B cell (primary cell): Measurements from ENCODE around the gene CTNNA1. TPM values are rescaled to one million over a fixed set of nuclear protein-coding genes. Genes with fewer than 3 reads are reported as not detected.
"Not testable (repeated sequence)": the region's sequence is repeated elsewhere in the genome, so short reads cannot be mapped to it uniquely, and the experiment has no call there.

Experiments
- ATAC-seq: fragments of 200-7000 bp; cut with Tn5 transposase; one replicate; pipeline ENCODE4 v1.10.0; 2021; ENCODE audit warnings: low read depth, mild to moderate bottlenecking, moderate number of reproducible peaks, moderate library complexity
- CTCF ChIA-PET: fragments of 350-600 bp; sonication (Branson Sonifier 250); formaldehyde crosslinking; loops from one replicate; lab custom pipeline; 2021; ENCODE audit warnings: antibody characterized with exemption, inconsistent platforms; lab: Charles Lee
- POLR2A ChIA-PET: fragments of 350-600 bp; sonication (Branson Sonifier 250); formaldehyde crosslinking; loops from one replicate; lab custom pipeline; 2021; ENCODE audit warnings: antibody characterized with exemption; lab: Charles Lee
- DNase-seq: peaks from one replicate; pipeline ENCODE4 v3.0.0; 2013
- H2AFZ ChIP-seq: 2 replicates; pipeline ENCODE4 v1.6.1; 2012; ENCODE audit warnings: mild to moderate bottlenecking, low read depth, low read length; ENCODE audit not compliant: insufficient read depth, poor library complexity, severe bottlenecking
- H3K27ac ChIP-seq, 2 donors: 1 replicate in 1 of 2; 2 replicates in 1 of 2; pipeline ENCODE4 v1.5.1; 2012 to 2013; ENCODE audit warnings: low read length in 2 of 2, mild to moderate bottlenecking in 2 of 2, moderate library complexity in 1 of 2
- H3K27me3 ChIP-seq, 4 experiments: fragments of 200-600 bp in 1 of 4; sonication (generic) in 1 of 4; replicated peaks in 1 of 4; 1 replicate in 2 of 4; 2 replicates in 2 of 4; pipeline versions ENCODE4 v1.6.1 to v1.7.0; 2013 to 2016; ENCODE audit warnings: low read length in 3 of 4, mild to moderate bottlenecking in 2 of 4, mixed read lengths in 1 of 4, moderate library complexity in 1 of 4; ENCODE audit not compliant: insufficient read depth in 4 of 4, control insufficient read depth in 3 of 4; ENCODE audit errors: control extremely low read depth in 1 of 4
- H3K36me3 ChIP-seq, 2 experiments: replicated peaks in 1 of 2; 1 replicate in 1 of 2; 2 replicates in 1 of 2; pipeline versions ENCODE4 v1.6.1 to v1.7.1; 2013; ENCODE audit warnings: low read length in 1 of 2; ENCODE audit not compliant: insufficient read depth in 2 of 2, control insufficient read depth in 1 of 2; ENCODE audit errors: control extremely low read depth in 1 of 2, extremely low read depth in 1 of 2
- H3K4me1 ChIP-seq, 2 donors: fragments of 200-600 bp in 1 of 2; sonication (generic) in 1 of 2; 1 replicate in 1 of 2; 2 replicates in 1 of 2; pipeline versions ENCODE4 v1.5.1 to v1.6.1; 2013 to 2017; ENCODE audit warnings: low read length in 2 of 2; ENCODE audit not compliant: control insufficient read depth in 2 of 2, insufficient read depth in 2 of 2
- H3K4me2 ChIP-seq: replicated peaks from 2 replicates; pipeline ENCODE3; 2012; ENCODE audit warnings: mild to moderate bottlenecking, low read depth, low read length; ENCODE audit not compliant: poor library complexity, severe bottlenecking
- H3K4me3 ChIP-seq, 5 experiments: fragments of 200-600 bp in 1 of 5; sonication (generic) in 1 of 5; 1 replicate in 3 of 5; 2 replicates in 2 of 5; pipeline versions ENCODE4 v1.5.1 to v1.7.0; 2011 to 2016; ENCODE audit warnings: low read length in 4 of 5, mild to moderate bottlenecking in 4 of 5, low read depth in 2 of 5, control low read depth in 1 of 5, moderate library complexity in 1 of 5; ENCODE audit not compliant: insufficient read depth in 1 of 5; ENCODE audit errors: control extremely low read depth in 1 of 5, extremely low read depth in 1 of 5
- H3K79me2 ChIP-seq: fragments of 200-600 bp; sonication (generic); one replicate; pipeline ENCODE4 v1.6.0; 2016; ENCODE audit warnings: low read length; ENCODE audit not compliant: control insufficient read depth, insufficient read depth
- H3K9ac ChIP-seq: fragments of 200-600 bp; sonication (generic); 2 replicates; pipeline ENCODE4 v1.6.1; 2017; ENCODE audit warnings: mild to moderate bottlenecking, low read length, moderate library complexity
- H3K9me3 ChIP-seq, 3 donors: one replicate each; pipeline versions ENCODE4 v1.6.1 to v1.7.1; 2013; ENCODE audit warnings: low read length in 2 of 3; ENCODE audit not compliant: control insufficient read depth in 2 of 3, insufficient read depth in 1 of 3; ENCODE audit errors: control extremely low read depth in 1 of 3
- H4K20me1 ChIP-seq: 2 replicates; pipeline ENCODE4 v1.6.0; 2012; ENCODE audit warnings: mild to moderate bottlenecking, low read length; ENCODE audit not compliant: insufficient read depth, control insufficient read depth, poor library complexity, severe bottlenecking
- H3K27ac Mint-ChIP-seq: one replicate; pipeline ENCODE4 v1.8.0; 2021; ENCODE audit warnings: mixed read lengths
- H3K27me3 Mint-ChIP-seq: one replicate; pipeline ENCODE4 v1.8.0; 2021; ENCODE audit warnings: mixed read lengths
- H3K4me1 Mint-ChIP-seq: one replicate; pipeline ENCODE4 v1.8.0; 2021; ENCODE audit warnings: mixed read lengths
- H3K4me3 Mint-ChIP-seq: one replicate; pipeline ENCODE4 v1.8.0; 2021; ENCODE audit warnings: mixed read lengths
- H3K9me3 Mint-ChIP-seq: one replicate; pipeline ENCODE4 v1.8.0; 2022; ENCODE audit warnings: mixed read lengths; ENCODE audit not compliant: insufficient read depth
- EZH2 ChIP-seq: IDR thresholded peaks from 2 replicates; pipeline ENCODE4 v1.6.1; 2012; ENCODE audit warnings: borderline replicate concordance, low read depth, mild to moderate bottlenecking, moderate library complexity, low read length; ENCODE audit not compliant: insufficient read depth, poor library complexity, severe bottlenecking
- WGBS: methylation state at CpG from one replicate; pipeline ENCODE4 v1.1.5; 2013; ENCODE audit warnings: missing lambda C conversion rate; ENCODE audit not compliant: insufficient coverage; 5-methylcytosine and 5-hydroxymethylcytosine counted together
- intact Hi-C: fragments of 100-400 bp; cut with micrococcal nuclease; formaldehyde crosslinking; loops from one replicate; pipeline ENCODE4 v1.10.0; 2022
- polyA plus RNA-seq: library from polyadenylated mRNA; depleted of rRNA; stranded (reverse); fragments of >200 nt; gene quantifications from 2 replicates; pipeline ENCODE4 v1.2.3, GENCODE V29; 2012
- total RNA-seq, 2 donors: library from RNA; stranded (reverse); fragments of 120-200 nt in 1 of 2; gene quantifications; 1 replicate in 1 of 2; 2 replicates in 1 of 2; pipeline versions ENCODE4 v1.2.3 to v1.2.4, GENCODE V29; 2013 to 2022
- TF ChIP-seq, protein P1 (sequence below): fragments of 200-600 bp; IDR thresholded peaks from one replicate; pipeline ENCODE4 v1.8.0; 2022; ENCODE audit warnings: antibody characterized with exemption, mild to moderate bottlenecking

The CTNNA1 gene
- total and polyA plus RNA-seq, 2 donors (not counting 1 experiment from before 2014, with no cell fraction given) = 22.7 to 96.0 TPM

DNA sequence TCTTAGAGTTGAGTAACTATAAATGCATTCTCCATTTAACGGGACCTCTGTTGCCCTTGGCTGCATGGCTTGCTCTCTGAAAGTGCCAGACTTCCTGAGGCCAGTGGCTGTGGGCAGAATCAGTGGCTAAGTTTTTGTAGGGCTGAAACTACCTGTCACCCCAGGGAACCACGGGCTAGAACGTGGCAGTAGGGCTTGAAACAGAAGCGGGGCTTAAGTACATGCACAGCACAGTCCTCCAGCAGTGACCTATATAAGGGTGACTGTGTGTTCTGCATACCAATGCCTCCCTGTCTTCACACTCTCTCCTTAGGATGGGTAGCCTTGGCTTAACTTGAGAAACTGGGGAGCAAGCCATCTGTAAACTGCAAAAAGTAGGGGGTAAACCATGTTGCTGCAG is 165.5 kb downstream of the CTNNA1 start:
- no peaks in the 10 kb centered on the region for H3K27me3 Mint-ChIP-seq
- ATAC-seq (no peak), DNase-seq (no peak)
- Histone ChIP-seq H3K9ac (no peak overlapping the region), H3K4me2 (no peak overlapping the region), H2AFZ (no peak overlapping the region), H3K36me3 (peaks cover 0 to 6% of the 10 kb centered on the region in 2 experiments), H3K27me3 (no peaks in the 10 kb centered on the region), H3K4me1 (no peaks in the 10 kb centered on the region), H3K27ac (no peak overlapping the region), H3K79me2 (no peaks in the 10 kb centered on the region), H4K20me1 (no peaks in the 10 kb centered on the region), H3K4me3 (no peak overlapping the region), H3K9me3 (no peaks in the 10 kb centered on the region)
- no CpG with 5 or more reads among the region's 4 CpGs for WGBS
- POLR2A ChIA-PET = no interaction called here
- no peak for TF ChIP-seq EZH2
- TF ChIP-seq, protein P1, sequence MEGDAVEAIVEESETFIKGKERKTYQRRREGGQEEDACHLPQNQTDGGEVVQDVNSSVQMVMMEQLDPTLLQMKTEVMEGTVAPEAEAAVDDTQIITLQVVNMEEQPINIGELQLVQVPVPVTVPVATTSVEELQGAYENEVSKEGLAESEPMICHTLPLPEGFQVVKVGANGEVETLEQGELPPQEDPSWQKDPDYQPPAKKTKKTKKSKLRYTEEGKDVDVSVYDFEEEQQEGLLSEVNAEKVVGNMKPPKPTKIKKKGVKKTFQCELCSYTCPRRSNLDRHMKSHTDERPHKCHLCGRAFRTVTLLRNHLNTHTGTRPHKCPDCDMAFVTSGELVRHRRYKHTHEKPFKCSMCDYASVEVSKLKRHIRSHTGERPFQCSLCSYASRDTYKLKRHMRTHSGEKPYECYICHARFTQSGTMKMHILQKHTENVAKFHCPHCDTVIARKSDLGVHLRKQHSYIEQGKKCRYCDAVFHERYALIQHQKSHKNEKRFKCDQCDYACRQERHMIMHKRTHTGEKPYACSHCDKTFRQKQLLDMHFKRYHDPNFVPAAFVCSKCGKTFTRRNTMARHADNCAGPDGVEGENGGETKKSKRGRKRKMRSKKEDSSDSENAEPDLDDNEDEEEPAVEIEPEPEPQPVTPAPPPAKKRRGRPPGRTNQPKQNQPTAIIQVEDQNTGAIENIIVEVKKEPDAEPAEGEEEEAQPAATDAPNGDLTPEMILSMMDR = no peak
- H3K4me1 Mint-ChIP-seq = peaks cover 3% of the 10 kb centered on the region
- no peaks in the 10 kb centered on the region for H3K9me3 Mint-ChIP-seq
- no peak overlapping the region for H3K27ac Mint-ChIP-seq
- no peak overlapping the region for H3K4me3 Mint-ChIP-seq
- intact Hi-C loops = no loop called here
- CTCF ChIA-PET = no interaction called here

DNA sequence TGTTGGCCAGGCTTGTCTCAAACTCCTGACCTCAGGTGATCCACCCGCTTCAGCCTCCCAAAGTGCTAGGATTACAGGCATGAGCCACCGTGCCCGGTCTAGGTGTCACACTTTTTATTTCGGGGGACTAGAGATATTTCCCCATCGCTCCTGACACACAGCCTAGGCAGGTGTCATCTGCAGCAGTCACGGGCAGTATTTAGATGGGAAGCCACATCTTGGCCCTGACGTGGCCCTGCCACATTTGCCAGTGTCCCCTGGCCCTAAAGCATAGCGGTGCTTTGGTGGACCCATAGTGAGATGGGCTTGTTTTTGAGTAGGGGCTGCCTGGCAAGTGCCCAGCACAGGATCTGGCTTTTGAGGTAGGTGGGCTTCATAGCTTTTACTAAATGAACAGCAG is 167.0 kb downstream of the CTNNA1 start:
- POLR2A ChIA-PET = no interaction called here
- Histone ChIP-seq H3K9me3 (no peaks in the 10 kb centered on the region), H3K36me3 (peaks cover 0 to 15% of the 10 kb centered on the region in 2 experiments), H3K9ac (no peak overlapping the region), H3K79me2 (no peaks in the 10 kb centered on the region), H3K27me3 (no peaks in the 10 kb centered on the region), H2AFZ (no peak overlapping the region), H3K4me3 (no peak overlapping the region), H3K4me2 (no peak overlapping the region), H3K4me1 (no peaks in the 10 kb centered on the region), H4K20me1 (no peaks in the 10 kb centered on the region), H3K27ac (no peak overlapping the region)
- ATAC-seq = no peak
- no peak for TF ChIP-seq EZH2
- TF ChIP-seq, protein P1 = no peak
- no peak overlapping the region for H3K27ac Mint-ChIP-seq
- no peaks in the 10 kb centered on the region for H3K27me3 Mint-ChIP-seq
- peaks cover 2% of the 10 kb centered on the region for H3K4me1 Mint-ChIP-seq
- CTCF ChIA-PET = no interaction called here
- H3K9me3 Mint-ChIP-seq = no peaks in the 10 kb centered on the region
- DNase-seq = no peak
- intact Hi-C loops = no loop called here
- H3K4me3 Mint-ChIP-seq = no peak overlapping the region
- 96% methylated on average over 8 of the region's 8 CpGs for WGBS

DNA sequence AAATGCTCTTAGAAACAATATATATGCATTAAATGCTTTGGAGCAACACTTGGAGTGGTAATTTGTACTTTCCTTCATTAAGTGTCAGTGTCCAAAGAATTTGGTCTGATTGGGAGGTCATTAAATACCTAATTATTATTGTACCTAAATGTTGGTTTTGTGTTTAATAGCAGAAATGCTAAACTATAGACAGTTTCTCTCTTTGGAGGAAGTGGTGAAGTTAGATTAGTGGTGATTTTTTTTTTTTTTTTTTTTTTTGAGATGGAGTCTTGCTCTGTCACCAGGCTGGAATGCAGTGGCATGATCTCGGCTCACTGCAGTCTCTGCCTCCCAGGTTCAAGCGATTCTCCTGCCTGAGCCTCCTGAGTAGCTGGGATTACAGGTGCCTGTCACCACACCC is 168.1 kb downstream of the CTNNA1 start:
- ATAC-seq, intact Hi-C loops, H3K4me1 Mint-ChIP-seq: not testable (repeated sequence)

More for the DNA sequence above, 168.1 kb downstream of the CTNNA1 start:
- H3K27ac ChIP-seq, H3K9ac ChIP-seq, H3K4me3 Mint-ChIP-seq, H3K4me3 ChIP-seq, H3K27me3 Mint-ChIP-seq, H3K4me2 ChIP-seq, H3K9me3 Mint-ChIP-seq, H2AFZ ChIP-seq, H3K9me3 ChIP-seq, H3K27me3 ChIP-seq, H3K27ac Mint-ChIP-seq, DNase-seq, POLR2A ChIA-PET, H4K20me1 ChIP-seq, H3K4me1 ChIP-seq, H3K79me2 ChIP-seq: not testable (repeated sequence)
- CTCF ChIA-PET = interaction anchor here (0.7 kb wide), 1 partner anchor 159 kb away, joined by 4 read pairs; no protein-coding TSS in a partner anchor
- WGBS = 95% methylated on average over 2 of the region's 2 CpGs
- H3K36me3 ChIP-seq = peaks cover 0 to 17% of the 10 kb centered on the region in 2 experiments
